ENCODE measurements around the gene SLC35F3.

- TF ChIP-seq CTCF (IDR thresholded peaks at IDR 0.05; ENCODE audit: poor library complexity) (no peak), EZH2 (IDR thresholded peaks at IDR 0.05; ENCODE audit: borderline replicate concordance) (no peak)
Observed at GRCh38 chr1:233912909-233913308, 8.4 kb downstream of the SLC35F3 start.
